ENCODE results near the gene CELSR1. TPM values are rescaled to one million over a fixed set of nuclear protein-coding genes. Genes with fewer than 3 reads are reported as not detected.

Gene CELSR1
- total RNA-seq, 1 experiment from 2014 or later = 19.6 TPM

- Histone ChIP-seq H3K9ac (ENCODE audit: low read length) (no peak overlapping the region), H4K20me1 (ENCODE audit: insufficient read depth) (no peaks in the 10 kb centered on the region), H3K4me1 (ENCODE audit: control insufficient read depth in 1 of 2, insufficient read depth in 2 of 2, low read length in 2 of 2) (no peaks in the 10 kb centered on the region), H3K9me3 (ENCODE audit: control insufficient read depth in 1 of 2, insufficient read depth in 1 of 2, low read depth in 1 of 2, low read length in 2 of 2) (no peaks in the 10 kb centered on the region), H3K4me2 (ENCODE audit: low read length) (no peak overlapping the region), H3K36me3 (ENCODE audit: control insufficient read depth in 1 of 2, insufficient read depth in 2 of 2, low read length in 2 of 2) (0 out of 4 replicates have a peak, but pooled peaks cover 0 to 5% of the 10 kb centered on the region in 2 experiments), H3K4me3 (replicated peaks in 1 of 2; ENCODE audit: low read depth in 1 of 2, low read length in 2 of 2) (no peak overlapping the region), H3K9me2 (ENCODE audit: insufficient read depth) (no peaks in the 10 kb centered on the region), H3K27me3 (ENCODE audit: insufficient read depth, low read length) (no peaks in the 10 kb centered on the region), H2AFZ (ENCODE audit: low read depth, low read length, poor library complexity, severe bottlenecking) (no peak overlapping the region), H3K27ac (ENCODE audit: low read depth, low read length) (no peak overlapping the region), H3K79me2 (ENCODE audit: insufficient read depth, low read length) (no peaks in the 10 kb centered on the region)
- no peak for ATAC-seq
- no TSS peak for BruUV-seq (replicated peaks)
- TF ChIP-seq CEBPB (IDR thresholded peaks at IDR 0.05; ENCODE audit: low read depth) = no peak
- no peak for TF ChIP-seq ZBTB33 (IDR thresholded peaks at IDR 0.05; ENCODE audit: extremely low read depth, insufficient replicate concordance, low read length)
- no peak for TF ChIP-seq ZFX (IDR thresholded peaks at IDR 0.05)
- no peak for TF ChIP-seq ZNF274 (IDR thresholded peaks at IDR 0.05; ENCODE audit: low read depth, low read length)
- no peak for TF ChIP-seq EGR1 (IDR thresholded peaks at IDR 0.05; ENCODE audit: low read depth)
- TF ChIP-seq CBX3 (IDR thresholded peaks at IDR 0.05; ENCODE audit: low read depth) = no peak
- TF ChIP-seq JUND (IDR thresholded peaks at IDR 0.05) = no peak
- TF ChIP-seq POLR2AphosphoS5 (IDR thresholded peaks at IDR 0.05; ENCODE audit: low read depth, low read length) = no peak
- no peak for TF ChIP-seq FOSL1 (IDR thresholded peaks at IDR 0.05; ENCODE audit: low read depth)
- no peak for TF ChIP-seq POLR2A (IDR thresholded peaks at IDR 0.05; ENCODE audit: borderline replicate concordance, extremely low read depth, insufficient read depth, insufficient read length)
- no peak for TF ChIP-seq ELF1 (IDR thresholded peaks at IDR 0.05; ENCODE audit: borderline replicate concordance, low read depth)
- no peak for TF ChIP-seq SIN3A (IDR thresholded peaks at IDR 0.05; ENCODE audit: low read depth)
- no peak for TF ChIP-seq EZH2phosphoT487 (IDR thresholded peaks at IDR 0.05; ENCODE audit: borderline replicate concordance)
- no peak for TF ChIP-seq RAD21 (IDR thresholded peaks at IDR 0.05; ENCODE audit: low read depth)
- TF ChIP-seq CTCF (IDR thresholded peaks at IDR 0.05 in 2 of 3, conservative IDR thresholded peaks at IDR 0.05 in 1 of 3; ENCODE audit: borderline replicate concordance in 1 of 3, insufficient read depth in 1 of 3, low read depth in 2 of 3, low read length in 2 of 3) = no peak
- TF ChIP-seq ATF3 (IDR thresholded peaks at IDR 0.05) = no peak
- TF ChIP-seq SRF (IDR thresholded peaks at IDR 0.05; ENCODE audit: low read depth) = no peak
- CTCF ChIA-PET = no interaction called here
- POLR2A ChIA-PET = no interaction called here
- RAD21 ChIA-PET (ENCODE audit: low non-redundant PET in 1 of 2, low total read pairs in 2 of 2, uncharacterized antibody in 2 of 2, unreplicated experiment in 2 of 2) = no interaction called here
- intact Hi-C loops (cut with micrococcal nuclease) = no loop called here
- no peak for DNase-seq (ENCODE audit: low read depth, low spot score)
Measured at GRCh38 chr22:46424496-46424895, 112.9 kb downstream of the CELSR1 start.
